Liver (tissue), 9 donors: ENCODE measurements around the gene TNNT3. TPM values are rescaled to one million over a fixed set of nuclear protein-coding genes. Genes with fewer than 3 reads are reported as not detected.

Source experiments
- DNase-seq: peaks from one replicate; pipeline ENCODE4 v3.0.0-alpha.2; 2017; ENCODE audit warnings: low spot score
- H3K27ac ChIP-seq, 2 donors: one replicate each; pipeline ENCODE4 v1.7.0; 2013; ENCODE audit warnings: inconsistent platforms in 2 of 2, low read length in 2 of 2, control low read depth in 1 of 2, low read depth in 1 of 2, mild to moderate bottlenecking in 1 of 2
- H3K27me3 ChIP-seq, 4 donors: one replicate each; pipeline versions ENCODE4 v1.6.1 to v1.7.0; 2013; ENCODE audit warnings: low read length in 3 of 4, inconsistent platforms in 1 of 4, mild to moderate bottlenecking in 1 of 4, moderate library complexity in 1 of 4; ENCODE audit not compliant: control insufficient read depth in 4 of 4, insufficient read depth in 4 of 4
- H3K36me3 ChIP-seq, 4 donors: one replicate each; pipeline versions ENCODE4 v1.6.1 to v1.7.0; 2013; ENCODE audit warnings: low read length in 3 of 4, mild to moderate bottlenecking in 3 of 4, low read depth in 1 of 4, moderate library complexity in 1 of 4; ENCODE audit not compliant: control insufficient read depth in 4 of 4, insufficient read depth in 3 of 4
- H3K4me1 ChIP-seq, 4 donors: one replicate each; pipeline versions ENCODE4 v1.6.1 to v1.7.0; 2013; ENCODE audit warnings: low read length in 3 of 4, mild to moderate bottlenecking in 3 of 4, moderate library complexity in 1 of 4; ENCODE audit not compliant: control insufficient read depth in 4 of 4, insufficient read depth in 4 of 4
- H3K4me3 ChIP-seq, 3 donors: one replicate each; pipeline versions ENCODE4 v1.6.1 to v1.7.0; 2013; ENCODE audit warnings: low read length in 3 of 3, control low read depth in 1 of 3, low read depth in 1 of 3, mild to moderate bottlenecking in 1 of 3
- H3K9ac ChIP-seq, 2 donors: one replicate each; pipeline ENCODE4 v1.7.0; 2013; ENCODE audit warnings: low read length in 2 of 2, mild to moderate bottlenecking in 2 of 2, moderate library complexity in 2 of 2, control low read depth in 1 of 2, low read depth in 1 of 2
- H3K9me3 ChIP-seq, 4 donors: one replicate each; pipeline versions ENCODE4 v1.6.1 to v1.7.0; 2013; ENCODE audit warnings: low read length in 3 of 4; ENCODE audit not compliant: control insufficient read depth in 4 of 4
- FOXA1 ChIP-seq: IDR thresholded peaks from 2 replicates; pipeline ENCODE4 v1.6.1; 2016; ENCODE audit warnings: antibody characterized with exemption
- FOXA2 ChIP-seq: IDR thresholded peaks from 2 replicates; pipeline ENCODE4 v1.6.1; 2016; ENCODE audit warnings: antibody characterized with exemption
- GABPA ChIP-seq, 2 donors: IDR thresholded peaks in 1 of 2; conservative IDR thresholded peaks in 1 of 2; 2 replicates each; pipeline ENCODE4 v1.6.1; 2016; ENCODE audit warnings: antibody characterized with exemption in 2 of 2, mild to moderate bottlenecking in 1 of 2, moderate library complexity in 1 of 2
- HNF4A ChIP-seq, 2 donors: conservative IDR thresholded peaks; 2 replicates each; pipeline ENCODE4 v1.6.1; 2016; ENCODE audit warnings: antibody characterized with exemption in 2 of 2, mild to moderate bottlenecking in 2 of 2
- HNF4G ChIP-seq: IDR thresholded peaks from 2 replicates; pipeline ENCODE4 v1.6.1; 2016; ENCODE audit warnings: antibody characterized with exemption
- JUND ChIP-seq, 2 donors: IDR thresholded peaks; 2 replicates each; pipeline ENCODE4 v1.6.1; 2016; ENCODE audit warnings: antibody characterized with exemption in 2 of 2
- NR2F2 ChIP-seq: IDR thresholded peaks from 2 replicates; pipeline ENCODE4 v1.6.1; 2016; ENCODE audit warnings: antibody characterized with exemption
- RAD21 ChIP-seq, 2 donors: IDR thresholded peaks; 2 replicates each; pipeline ENCODE4 v1.6.1; 2016; ENCODE audit warnings: antibody characterized with exemption in 2 of 2, mild to moderate bottlenecking in 2 of 2
- TAF1 ChIP-seq: conservative IDR thresholded peaks from 2 replicates; pipeline ENCODE4 v1.6.1; 2016; ENCODE audit warnings: antibody characterized with exemption, mild to moderate bottlenecking
- YY1 ChIP-seq: IDR thresholded peaks from 2 replicates; pipeline ENCODE4 v1.6.1; 2016; ENCODE audit warnings: antibody characterized with exemption, mild to moderate bottlenecking
- WGBS: extraction: QIAGEN DNeasy Blood & Tissue Kit; methylation state at CpG from one replicate; pipeline ENCODE4 v1.1.7; 2013; 5-methylcytosine and 5-hydroxymethylcytosine counted together
- polyA plus RNA-seq, 2 donors: library from polyadenylated mRNA; stranded (reverse) in 1 of 2; unstranded in 1 of 2; fragments of 200-250 nt in 1 of 2; fragments of >200 nt in 1 of 2; fragmentation: Nextera tagmentation in 1 of 2; extraction: Ambion mirVana in 1 of 2; gene quantifications; one replicate each; pipeline versions ENCODE4 v1.2.1 to v1.2.3, GENCODE V29; 2013 to 2015
- total RNA-seq, 2 donors: library from RNA; depleted of rRNA; stranded (reverse); fragments of >200 nt; gene quantifications; one replicate each; pipeline ENCODE4 v1.2.3, GENCODE V29; 2014
- TF ChIP-seq, protein P1 (sequence below): IDR thresholded peaks from 2 replicates; pipeline ENCODE4 v1.6.1; 2016; ENCODE audit warnings: antibody characterized with exemption
- TF ChIP-seq, protein P2 (sequence below): IDR thresholded peaks from 2 replicates; pipeline ENCODE4 v1.6.1; 2016; ENCODE audit warnings: antibody characterized with exemption, mild to moderate bottlenecking
- donor health status: healthy.
- donor health status: healthy.
- donor health status: healthy.
- donor health status: healthy.
- donor health status: healthy.

Gene TNNT3
- total and polyA plus RNA-seq, 4 donors = 0.06 to 0.14 TPM; not detected in 2

DNA sequence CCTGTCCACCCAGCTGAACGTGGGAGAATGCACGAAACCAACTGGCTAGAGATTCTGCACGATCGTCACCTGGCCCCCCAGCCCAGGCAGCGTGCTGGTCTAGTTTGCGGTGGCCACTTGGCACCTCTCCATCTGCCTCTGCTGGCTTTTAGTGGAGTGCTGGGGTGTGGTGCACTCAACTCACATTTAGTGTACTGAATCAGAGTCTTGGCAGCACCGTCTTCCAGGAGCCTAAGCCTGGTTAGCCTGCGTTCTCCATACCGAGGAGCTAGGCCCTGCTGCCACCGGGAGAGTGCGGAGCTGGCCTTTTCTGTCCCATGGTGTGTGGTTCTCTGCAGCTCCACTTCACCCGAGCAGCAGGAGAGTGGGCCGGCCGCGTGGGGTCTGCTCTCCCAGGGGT is 30.4 kb downstream of the TNNT3 start:
- no peaks in the 10 kb centered on the region for H3K36me3 ChIP-seq
- WGBS = no CpG with 5 or more reads among the region's 15 CpGs
- H3K27ac ChIP-seq = no peak overlapping the region
- peaks cover 0 to 1% (median 0%) of the 10 kb centered on the region in 4 donors for H3K4me1 ChIP-seq
- no peaks in the 10 kb centered on the region for H3K9me3 ChIP-seq
- no peak overlapping the region for H3K9ac ChIP-seq
- no peak for TF ChIP-seq NR2F2
- no peaks in the 10 kb centered on the region for H3K27me3 ChIP-seq
- no peak overlapping the region for H3K4me3 ChIP-seq
- DNase-seq = no peak

DNA sequence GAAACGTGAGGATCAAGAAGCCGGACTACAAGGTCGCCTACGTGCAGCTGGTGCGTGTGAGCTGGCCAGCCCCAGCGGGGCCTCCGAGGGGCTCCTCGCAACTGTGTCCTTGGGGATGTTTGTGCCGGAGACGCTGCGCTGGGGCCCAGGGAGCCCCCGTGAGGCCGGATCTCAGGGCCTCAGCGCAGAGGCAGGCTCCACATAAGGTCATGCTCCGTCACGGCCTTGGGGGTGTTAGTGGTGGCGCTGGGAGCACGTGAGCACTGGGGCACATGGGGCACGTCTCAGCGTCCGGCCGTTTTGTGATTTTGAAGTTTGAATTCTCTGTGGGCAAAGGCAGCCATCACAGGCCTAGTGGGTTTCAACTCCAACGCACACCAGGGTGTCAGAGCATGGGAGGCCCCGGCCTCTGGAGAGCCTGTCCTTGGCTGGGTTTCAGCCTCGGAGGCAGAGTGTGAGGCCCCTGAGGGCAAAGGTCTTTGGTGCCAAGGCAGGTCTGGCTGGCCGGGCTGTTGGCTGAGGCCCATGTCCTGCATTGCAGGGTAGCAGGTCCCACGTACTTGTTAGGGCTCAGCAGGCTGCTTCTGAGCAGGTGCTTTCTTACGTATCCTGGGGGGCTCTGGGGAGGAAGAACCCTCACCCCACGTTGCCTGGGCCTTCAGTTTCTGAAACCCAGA is 33.4 kb downstream of the TNNT3 start:
- WGBS = 3% methylated on average over 3 of the region's 29 CpGs
- H3K9me3 ChIP-seq = no peaks in the 10 kb centered on the region
- H3K4me1 ChIP-seq = peaks cover 0 to 1% (median 0%) of the 10 kb centered on the region in 4 donors
- no peak overlapping the region for H3K9ac ChIP-seq
- no peak overlapping the region for H3K27ac ChIP-seq
- H3K4me3 ChIP-seq = no peak overlapping the region
- no peak for DNase-seq
- TF ChIP-seq FOXA1 (no peak), HNF4A (conservative IDR thresholded peaks at IDR 0.05) (peak; percentile 28 to 29), FOXA2 (no peak)
- TF ChIP-seq, protein P1, sequence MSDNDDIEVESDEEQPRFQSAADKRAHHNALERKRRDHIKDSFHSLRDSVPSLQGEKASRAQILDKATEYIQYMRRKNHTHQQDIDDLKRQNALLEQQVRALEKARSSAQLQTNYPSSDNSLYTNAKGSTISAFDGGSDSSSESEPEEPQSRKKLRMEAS = no peak
- H3K27me3 ChIP-seq = no peaks in the 10 kb centered on the region
- no peaks in the 10 kb centered on the region for H3K36me3 ChIP-seq

DNA sequence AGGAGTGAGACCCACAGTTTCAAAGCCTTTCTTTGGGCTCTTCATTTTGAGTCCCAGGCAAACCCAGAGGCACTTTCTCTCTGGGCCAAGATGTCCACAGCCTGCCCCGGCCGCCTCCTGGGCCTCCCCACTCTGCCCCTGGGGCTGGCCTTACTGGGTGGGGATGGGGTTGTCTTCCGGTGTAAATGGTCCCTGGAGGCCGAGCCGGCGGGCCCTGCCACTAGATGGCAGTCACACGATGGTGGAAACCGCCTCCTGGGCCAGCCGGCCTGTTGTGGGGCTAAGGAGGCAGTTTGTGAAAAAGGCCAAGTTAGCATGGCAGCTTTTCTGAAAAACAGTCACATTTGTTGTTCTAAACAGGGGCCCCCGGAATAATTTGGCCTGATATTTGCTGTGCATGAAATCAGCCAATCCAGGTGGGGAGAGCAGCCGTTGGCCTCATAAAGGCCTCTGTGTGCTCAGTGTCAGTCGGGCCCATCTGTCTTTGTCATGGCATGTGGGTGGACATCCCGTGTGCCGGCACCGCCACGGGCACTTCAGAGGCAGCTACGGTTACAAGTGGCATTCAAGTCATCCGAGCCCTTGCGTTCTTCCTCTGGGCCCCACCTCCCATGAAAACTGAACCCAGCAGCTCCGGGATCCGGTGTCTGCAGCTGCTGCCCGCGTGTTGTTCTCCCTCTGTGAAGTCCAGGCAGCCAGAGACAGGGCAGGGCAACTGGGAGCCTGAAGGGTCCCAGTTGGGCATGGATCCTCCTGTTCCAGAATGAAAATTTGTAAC is 34.2 kb downstream of the TNNT3 start:
- no peak overlapping the region for H3K4me3 ChIP-seq
- no peaks in the 10 kb centered on the region for H3K27me3 ChIP-seq
- TF ChIP-seq RAD21 (IDR thresholded peaks at IDR 0.05) (peak in 1 of 2 donors; percentile 7), NR2F2 (no peak)
- DNase-seq = no peak
- no peak overlapping the region for H3K9ac ChIP-seq
- 34% methylated on average over 11 of the region's 23 CpGs for WGBS
- H3K9me3 ChIP-seq = no peaks in the 10 kb centered on the region
- H3K27ac ChIP-seq = no peak overlapping the region
- H3K36me3 ChIP-seq = no peaks in the 10 kb centered on the region
- H3K4me1 ChIP-seq = peaks cover 0 to 1% (median 0%) of the 10 kb centered on the region in 4 donors

DNA sequence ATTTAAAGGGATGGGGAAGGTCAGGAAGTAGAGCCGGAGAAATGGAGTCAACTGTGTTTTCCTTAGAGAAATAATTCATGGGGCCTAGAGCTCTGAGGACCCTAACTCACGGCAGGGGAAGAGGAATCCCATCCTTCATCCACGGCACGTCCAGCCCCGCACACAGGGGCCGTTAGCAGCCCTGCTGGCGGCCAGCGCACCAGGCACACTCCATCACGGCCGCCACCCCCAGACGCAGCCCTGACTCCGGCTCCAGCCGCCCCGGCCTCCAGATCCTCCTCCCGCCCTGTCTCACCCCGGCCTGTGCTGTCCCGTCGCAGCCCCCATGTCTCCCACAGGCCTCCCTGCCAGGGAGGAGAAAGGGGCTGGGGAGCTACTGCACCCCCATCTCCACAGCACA is 38.9 kb downstream of the TNNT3 start:
- H3K27ac ChIP-seq = no peak overlapping the region
- no peak for DNase-seq
- no CpG with 5 or more reads among the region's 18 CpGs for WGBS
- H3K27me3 ChIP-seq = no peaks in the 10 kb centered on the region
- H3K9me3 ChIP-seq = no peaks in the 10 kb centered on the region
- TF ChIP-seq RAD21 (IDR thresholded peaks at IDR 0.05) = no peak
- TF ChIP-seq, protein P2, sequence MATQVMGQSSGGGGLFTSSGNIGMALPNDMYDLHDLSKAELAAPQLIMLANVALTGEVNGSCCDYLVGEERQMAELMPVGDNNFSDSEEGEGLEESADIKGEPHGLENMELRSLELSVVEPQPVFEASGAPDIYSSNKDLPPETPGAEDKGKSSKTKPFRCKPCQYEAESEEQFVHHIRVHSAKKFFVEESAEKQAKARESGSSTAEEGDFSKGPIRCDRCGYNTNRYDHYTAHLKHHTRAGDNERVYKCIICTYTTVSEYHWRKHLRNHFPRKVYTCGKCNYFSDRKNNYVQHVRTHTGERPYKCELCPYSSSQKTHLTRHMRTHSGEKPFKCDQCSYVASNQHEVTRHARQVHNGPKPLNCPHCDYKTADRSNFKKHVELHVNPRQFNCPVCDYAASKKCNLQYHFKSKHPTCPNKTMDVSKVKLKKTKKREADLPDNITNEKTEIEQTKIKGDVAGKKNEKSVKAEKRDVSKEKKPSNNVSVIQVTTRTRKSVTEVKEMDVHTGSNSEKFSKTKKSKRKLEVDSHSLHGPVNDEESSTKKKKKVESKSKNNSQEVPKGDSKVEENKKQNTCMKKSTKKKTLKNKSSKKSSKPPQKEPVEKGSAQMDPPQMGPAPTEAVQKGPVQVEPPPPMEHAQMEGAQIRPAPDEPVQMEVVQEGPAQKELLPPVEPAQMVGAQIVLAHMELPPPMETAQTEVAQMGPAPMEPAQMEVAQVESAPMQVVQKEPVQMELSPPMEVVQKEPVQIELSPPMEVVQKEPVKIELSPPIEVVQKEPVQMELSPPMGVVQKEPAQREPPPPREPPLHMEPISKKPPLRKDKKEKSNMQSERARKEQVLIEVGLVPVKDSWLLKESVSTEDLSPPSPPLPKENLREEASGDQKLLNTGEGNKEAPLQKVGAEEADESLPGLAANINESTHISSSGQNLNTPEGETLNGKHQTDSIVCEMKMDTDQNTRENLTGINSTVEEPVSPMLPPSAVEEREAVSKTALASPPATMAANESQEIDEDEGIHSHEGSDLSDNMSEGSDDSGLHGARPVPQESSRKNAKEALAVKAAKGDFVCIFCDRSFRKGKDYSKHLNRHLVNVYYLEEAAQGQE = no peak
- no peak for TF ChIP-seq GABPA (IDR thresholded peaks at IDR 0.05 in 1 of 2, conservative IDR thresholded peaks at IDR 0.05 in 1 of 2)
- no peak for TF ChIP-seq HNF4G
- TF ChIP-seq TAF1 = no peak
- no peak for TF ChIP-seq FOXA2
- TF ChIP-seq JUND (IDR thresholded peaks at IDR 0.05) = no peak
- TF ChIP-seq, protein P1 = no peak
- TF ChIP-seq YY1 = no peak
- no peak for TF ChIP-seq HNF4A (conservative IDR thresholded peaks at IDR 0.05)
- peaks cover 0 to 1% (median 0%) of the 10 kb centered on the region in 4 donors for H3K4me1 ChIP-seq
- no peaks in the 10 kb centered on the region for H3K36me3 ChIP-seq
- H3K4me3 ChIP-seq = no peak overlapping the region
- no peak overlapping the region for H3K9ac ChIP-seq
